GM12878 (cell line): ENCODE data around the gene PRPSAP1. TPM values are rescaled to one million over a fixed set of nuclear protein-coding genes. Genes with fewer than 3 reads are reported as not detected.
A peak's percentile ranks its signal among the peaks of the same experiment; 100 is the strongest.

ENCODE experiments used
- CEBPB ChIP-seq, 2 experiments: fragments of 150-350 bp in 1 of 2; IDR thresholded peaks; 2 replicates each; pipeline ENCODE4 v1.6.1; 2012 to 2014; ENCODE audit warnings: low read depth in 2 of 2, low read length in 2 of 2, borderline replicate concordance in 1 of 2, inconsistent platforms in 1 of 2
- CEBPZ ChIP-seq: fragments of 150-350 bp; IDR thresholded peaks from 2 replicates; pipeline ENCODE4 v1.6.1; 2016; ENCODE audit warnings: low read depth, low read length
- CREM ChIP-seq: IDR thresholded peaks from 2 replicates; pipeline ENCODE4 v1.6.1; 2014; ENCODE audit warnings: antibody characterized with exemption, low read depth
- E2F4 ChIP-seq: IDR thresholded peaks from 2 replicates; pipeline ENCODE4 v1.6.1; 2012; ENCODE audit warnings: low read depth, low read length, improper control_type of control experiment
- FOXK2 ChIP-seq: fragments of 450-650 bp; IDR thresholded peaks from 2 replicates; pipeline ENCODE4 v1.6.1; 2017; ENCODE audit warnings: mild to moderate bottlenecking, moderate library complexity
- HCFC1 ChIP-seq: fragments of 150-350 bp; IDR thresholded peaks from 2 replicates; pipeline ENCODE4 v1.6.1; 2014; ENCODE audit warnings: low read length
- HDAC2 ChIP-seq: fragments of 200-600 bp; sonication (generic); IDR thresholded peaks from 2 replicates; pipeline ENCODE4 v1.6.1; 2017
- MAX ChIP-seq: IDR thresholded peaks from 2 replicates; pipeline ENCODE4 v1.6.1; 2012; ENCODE audit warnings: low read depth, low read length, improper control_type of control experiment
- MTA3 ChIP-seq: IDR thresholded peaks from 2 replicates; pipeline ENCODE4 v1.6.1; 2012; ENCODE audit warnings: low read length, inconsistent platforms, borderline replicate concordance
- SKIL ChIP-seq: fragments of 450-650 bp; IDR thresholded peaks from 2 replicates; pipeline ENCODE4 v1.6.1; 2017; ENCODE audit warnings: mild to moderate bottlenecking, low read depth, inconsistent platforms; ENCODE audit not compliant: poor library complexity, severe bottlenecking
- ZBED1 ChIP-seq: IDR thresholded peaks from 2 replicates; pipeline ENCODE4 v1.6.1; 2016; ENCODE audit warnings: borderline replicate concordance
- ZBTB40 ChIP-seq: fragments of 450-650 bp; IDR thresholded peaks from 2 replicates; pipeline ENCODE4 v1.6.1; 2016; ENCODE audit warnings: mild to moderate bottlenecking, moderate library complexity, borderline replicate concordance
- polyA plus RNA-seq, 11 experiments: library from polyadenylated mRNA; depleted of rRNA in 4 of 11; unstranded in 6 of 11; stranded (reverse) in 5 of 11; fragments of >200 nt; fragmentation: Nextera tagmentation in 4 of 11; fragmentation: Illumina TruSeq in 1 of 11; extraction: Ambion mirVana in 4 of 11; extraction: Trizol in 1 of 11; gene quantifications; 1 replicate in 1 of 11; 2 replicates in 10 of 11; pipeline versions ENCODE4 v1.2.1 to v1.2.3, GENCODE V29; 2011 to 2016; ENCODE audit warnings: inconsistent platforms in 2 of 11, missing spikeins in 2 of 11, low read depth in 1 of 11
- total RNA-seq, 4 experiments: library from RNA; depleted of rRNA in 3 of 4; stranded (reverse); fragments of >200 nt in 3 of 4; fragmentation: Illumina TruSeq in 1 of 4; extraction: Trizol in 1 of 4; gene quantifications; 2 replicates each; pipeline versions ENCODE4 v1.2.1 to v1.2.3, GENCODE V29; 2013 to 2021

Gene PRPSAP1
- total and polyA plus RNA-seq, 10 of the 15 experiments (the other 5 are each of a cell fraction or from before 2014, with no cell fraction given), result 15.8 to 84.2 (median 44.2) TPM

GRCh38 chr17:76271669-76272540 lies 81.8 kb downstream of the PRPSAP1 start (continued):
- TF ChIP-seq MTA3 (no peak), CEBPB (IDR thresholded peaks at IDR 0.05; ENCODE audit: borderline replicate concordance in 1 of 2, low read depth in 2 of 2, low read length in 2 of 2) (no peak), HCFC1 (no peak; the same call in none of the 2 replicates), SKIL (peak; percentile 13), ZBTB40 (no peak; the same call in 1 of the 2 replicates), HDAC2 (no peak), FOXK2 (no peak), ZBED1 (peak; percentile 89; the same call in 1 of the 2 replicates), CREM (peak; percentile 89), E2F4 (no peak), CEBPZ (no peak), MAX (peak; percentile 85)
